ENCODE data around the gene SLC24A3. TPM values are rescaled to one million over a fixed set of nuclear protein-coding genes. Genes with fewer than 3 reads are reported as not detected.

The SLC24A3 gene
- total and polyA plus RNA-seq, 2 donors from 2014 or later: 0.86 to 5.2 TPM

GRCh38 chr20:19404826-19405225, 192.4 kb downstream of the SLC24A3 start:
- FAIRE-seq (no peak), DNase-seq (no peak)
- H3K27me3 ChIP-seq (ENCODE audit: control insufficient read depth, insufficient read depth, low read length): no peaks in the 10 kb centered on the region
- intact Hi-C loops (cut with DNase I): no loop called here
- H3K4me3 ChIP-seq (ENCODE audit: low read length in 3 of 3): no peak overlapping the region
- no peaks in the 10 kb centered on the region for H3K36me3 ChIP-seq (ENCODE audit: control insufficient read depth in 2 of 3, insufficient read depth in 3 of 3, low read length in 3 of 3)
- no peak overlapping the region for H3K27ac ChIP-seq (ENCODE audit: low read depth in 2 of 2, low read length in 2 of 2)
- no peak for TF ChIP-seq CTCF (IDR thresholded peaks at IDR 0.05; ENCODE audit: borderline replicate concordance, extremely low read depth, insufficient read depth)
- no peaks in the 10 kb centered on the region for H3K9me3 ChIP-seq (ENCODE audit: control insufficient read depth in 2 of 3, insufficient read depth in 1 of 3, low read length in 3 of 3)
- H3K9ac ChIP-seq (ENCODE audit: low read length in 3 of 3): no peak overlapping the region
- H3K4me1 ChIP-seq (ENCODE audit: control insufficient read depth in 2 of 3, insufficient read depth in 2 of 3, low read depth in 1 of 3, low read length in 3 of 3): peaks cover 0 to 11% (median 0%) of the 10 kb centered on the region in 3 donors

DNA sequence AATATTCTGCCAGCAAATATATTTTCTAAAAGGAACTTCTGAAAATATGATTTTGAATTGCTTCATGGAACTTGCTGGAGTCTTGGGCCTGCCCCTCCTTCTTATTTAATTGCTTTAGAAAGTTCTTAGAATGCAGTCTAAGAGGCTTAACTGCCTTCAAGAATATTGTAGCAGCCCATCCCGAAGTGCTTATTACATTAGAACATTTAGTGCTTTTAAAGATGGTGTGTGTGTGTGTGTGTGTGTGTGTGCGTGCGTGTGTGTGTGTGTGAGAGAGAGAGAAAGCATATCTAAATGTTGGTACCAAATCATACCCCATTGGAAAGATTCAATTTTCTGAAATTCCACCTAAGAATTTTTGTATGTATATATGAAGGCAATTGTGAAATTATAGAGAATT, 193.5 kb downstream of the SLC24A3 start:
- Histone ChIP-seq H3K27ac (ENCODE audit: low read depth in 2 of 2, low read length in 2 of 2) (no peak overlapping the region), H3K4me1 (ENCODE audit: control insufficient read depth in 2 of 3, insufficient read depth in 2 of 3, low read depth in 1 of 3, low read length in 3 of 3) (peaks cover 0 to 11% (median 0%) of the 10 kb centered on the region in 3 donors), H3K4me3 (ENCODE audit: low read length in 3 of 3) (no peak overlapping the region), H3K9me3 (ENCODE audit: control insufficient read depth in 2 of 3, insufficient read depth in 1 of 3, low read length in 3 of 3) (no peaks in the 10 kb centered on the region), H3K9ac (ENCODE audit: low read length in 3 of 3) (no peak overlapping the region), H3K36me3 (ENCODE audit: control insufficient read depth in 2 of 3, insufficient read depth in 3 of 3, low read length in 3 of 3) (no peaks in the 10 kb centered on the region), H3K27me3 (ENCODE audit: control insufficient read depth, insufficient read depth, low read length) (no peaks in the 10 kb centered on the region)
- DNase-seq (no peak), FAIRE-seq (no peak)
- intact Hi-C loops (cut with DNase I): no loop called here
- no peak for TF ChIP-seq CTCF (IDR thresholded peaks at IDR 0.05; ENCODE audit: borderline replicate concordance, extremely low read depth, insufficient read depth)

GRCh38 chr20:19406381-19406780, 193.9 kb downstream of the SLC24A3 start:
- no peak overlapping the region for H3K27ac ChIP-seq (ENCODE audit: low read depth in 2 of 2, low read length in 2 of 2)

More at GRCh38 chr20:19406381-19406780, 193.9 kb downstream of the SLC24A3 start:
- intact Hi-C loops (cut with DNase I): no loop called here
- no peak for TF ChIP-seq CTCF (IDR thresholded peaks at IDR 0.05; ENCODE audit: borderline replicate concordance, extremely low read depth, insufficient read depth)
- Histone ChIP-seq H3K36me3 (ENCODE audit: control insufficient read depth in 2 of 3, insufficient read depth in 3 of 3, low read length in 3 of 3) (no peaks in the 10 kb centered on the region), H3K4me1 (ENCODE audit: control insufficient read depth in 2 of 3, insufficient read depth in 2 of 3, low read depth in 1 of 3, low read length in 3 of 3) (peaks cover 0 to 11% (median 0%) of the 10 kb centered on the region in 3 donors), H3K9ac (ENCODE audit: low read length in 3 of 3) (no peak overlapping the region), H3K4me3 (ENCODE audit: low read length in 3 of 3) (no peak overlapping the region), H3K9me3 (ENCODE audit: control insufficient read depth in 2 of 3, insufficient read depth in 1 of 3, low read length in 3 of 3) (no peaks in the 10 kb centered on the region), H3K27me3 (ENCODE audit: control insufficient read depth, insufficient read depth, low read length) (no peaks in the 10 kb centered on the region)
- FAIRE-seq: no peak
- DNase-seq: peak in 2 of 5 donors; percentile 43 to 56

Measured in kidney (tissue), 14 donors.